Measurements from ENCODE around the gene HMX1.

The HMX1 gene

GRCh38 chr4:8840816-8841455, 30.7 kb downstream of the HMX1 start:
- no peak for DNase-seq (ENCODE audit: low spot score)

GRCh38 chr4:8840006-8840793, 31.4 kb downstream of the HMX1 start:
- DNase-seq (ENCODE audit: low spot score), result no peak

- DNase-seq (ENCODE audit: low spot score), result no peak
Measured at GRCh38 chr4:8838961-8839431, 32.6 kb downstream of the HMX1 start.

- DNase-seq (ENCODE audit: low spot score), result no peak
Measured at GRCh38 chr4:8838296-8838960, 33.2 kb downstream of the HMX1 start.

- peak; percentile 26 for DNase-seq (ENCODE audit: low spot score)
Measured at GRCh38 chr4:8837181-8837841, 34.3 kb downstream of the HMX1 start.

- no peak for DNase-seq (ENCODE audit: low spot score)
Measured at GRCh38 chr4:8836664-8837171, 34.9 kb downstream of the HMX1 start.

GRCh38 chr4:8835521-8836365, 35.9 kb downstream of the HMX1 start:
- no peak for DNase-seq (ENCODE audit: low spot score)

GRCh38 chr4:8834681-8835220, 36.9 kb downstream of the HMX1 start:
- no peak for DNase-seq (ENCODE audit: low spot score)

- no peak for DNase-seq (ENCODE audit: low spot score)
Measured at GRCh38 chr4:8832113-8832915, 39.3 kb downstream of the HMX1 start.

GRCh38 chr4:8831221-8832112, 40.2 kb downstream of the HMX1 start:
- DNase-seq (ENCODE audit: low spot score), result no peak

GRCh38 chr4:8830611-8831200, 40.9 kb downstream of the HMX1 start:
- no peak for DNase-seq (ENCODE audit: low spot score)

GRCh38 chr4:8830056-8830455, 41.6 kb downstream of the HMX1 start:
- DNase-seq (ENCODE audit: low spot score), result no peak

GRCh38 chr4:8829584-8829983, 42.1 kb downstream of the HMX1 start:
- DNase-seq (ENCODE audit: low spot score), result no peak

GRCh38 chr4:8828869-8829268, 42.8 kb downstream of the HMX1 start:
- DNase-seq (ENCODE audit: low spot score), result no peak

GRCh38 chr4:8821151-8821950, 50.3 kb downstream of the HMX1 start:
- DNase-seq (ENCODE audit: low spot score), result no peak

- no peak for DNase-seq (ENCODE audit: low spot score)
Measured at GRCh38 chr4:8820178-8821102, 51.2 kb downstream of the HMX1 start.
